Astrocyte (in vitro differentiated cells and primary cell): ENCODE results near the gene ACADS.

Experiments used
- CTCF ChIP-seq: IDR thresholded peaks from 2 replicates; pipeline ENCODE4 v1.5.1; 2011; ENCODE audit warnings: low read depth, mild to moderate bottlenecking, inconsistent platforms, low read length, moderate library complexity; ENCODE audit not compliant: insufficient read depth
- EZH2 ChIP-seq: IDR thresholded peaks from 2 replicates; pipeline ENCODE4 v1.6.1; 2012; ENCODE audit warnings: mild to moderate bottlenecking, low read length, inconsistent platforms; ENCODE audit not compliant: insufficient read depth

- TF ChIP-seq CTCF, result no peak
- no peak for TF ChIP-seq EZH2
These were observed 826 bp downstream of the ACADS start for GRCh38 chr12:120726510-120726793.
